GM12878 (cell line): ENCODE measurements around the gene DNAH8. TPM values are rescaled to one million over a fixed set of nuclear protein-coding genes. Genes with fewer than 3 reads are reported as not detected.

Experiments
- ATAC-seq: fragments of 200-7000 bp; cut with Tn5 transposase; 3 replicates; pipeline ENCODE4 v1.9.1; 2020; ENCODE audit warnings: mild to moderate bottlenecking, moderate library complexity
- BruUV-seq: library from RNA; stranded (reverse); fragments of 400-500 nt; replicated peaks from 2 replicates; lab custom pipeline; 2021; lab: Mats Ljungman, UMichigan
- CTCF ChIA-PET: fragments of 300-600 bp; sonication (Branson Sonifier 250); formaldehyde crosslinking; extraction: SDS; loops from one replicate; lab custom pipeline; 2021; ENCODE audit warnings: inconsistent platforms; lab: Yijun Ruan, JAX
- POLR2A ChIA-PET: fragments of 350-600 bp; formaldehyde crosslinking; extraction: SDS; loops from one replicate; lab custom pipeline; 2021; ENCODE audit warnings: inconsistent platforms; lab: Charles Lee
- RAD21 ChIA-PET: fragments of 300-600 bp; sonication (Branson Sonifier 250); formaldehyde crosslinking; loops from one replicate; lab custom pipeline; 2023; ENCODE audit warnings: antibody characterized with exemption; ENCODE audit not compliant: unreplicated experiment; lab: Charles Lee
- SMC1A ChIA-PET: fragments of 300-600 bp; sonication (Branson Sonifier 250); formaldehyde crosslinking; loops from one replicate; lab custom pipeline; 2023; ENCODE audit not compliant: unreplicated experiment, uncharacterized antibody; lab: Charles Lee
- DNase-seq: peaks from one replicate; pipeline ENCODE4 v3.0.0-alpha.2; 2011; ENCODE audit warnings: low read depth, low spot score
- FAIRE-seq: peaks from 3 replicates; lab custom pipeline; 2011; peaks lifted over from hg19 to GRCh38; lab: Jason Lieb, UNC
- H2AFZ ChIP-seq: 2 replicates; pipeline ENCODE4 v1.6.0; 2011; ENCODE audit warnings: low read depth, low read length, control low read depth; ENCODE audit not compliant: control insufficient read depth
- H3K27ac ChIP-seq: 2 replicates; pipeline ENCODE4 v1.5.1; 2011; ENCODE audit warnings: control low read depth; ENCODE audit not compliant: control insufficient read depth, insufficient read depth
- H3K27me3 ChIP-seq, 2 experiments: replicated peaks in 1 of 2; 2 replicates each; pipeline versions ENCODE4 v1.6.0 to v1.6.1; 2011; ENCODE audit warnings: low read length in 1 of 2; ENCODE audit not compliant: control insufficient read depth in 2 of 2, insufficient read depth in 2 of 2
- H3K36me3 ChIP-seq, 2 experiments: 2 replicates each; pipeline ENCODE4 v1.5.1; 2011; ENCODE audit warnings: low read length in 1 of 2; ENCODE audit not compliant: control insufficient read depth in 2 of 2, insufficient read depth in 2 of 2
- H3K4me1 ChIP-seq: 2 replicates; pipeline ENCODE4 v1.6.1; 2011; ENCODE audit warnings: mild to moderate bottlenecking, low read length, moderate library complexity, mixed read lengths; ENCODE audit not compliant: control insufficient read depth, insufficient read depth
- H3K4me2 ChIP-seq: 2 replicates; pipeline ENCODE4 v1.6.0; 2011; ENCODE audit warnings: control low read depth; ENCODE audit not compliant: control insufficient read depth, insufficient read depth
- H3K4me3 ChIP-seq: fragments of 200-600 bp; sonication (generic); 2 replicates; pipeline ENCODE4 v1.5.1; 2016
- H3K79me2 ChIP-seq: 2 replicates; pipeline ENCODE4 v1.6.0; 2011; ENCODE audit warnings: low read length; ENCODE audit not compliant: control insufficient read depth, insufficient read depth
- H3K9ac ChIP-seq: 2 replicates; pipeline ENCODE4 v1.8.0; 2011; ENCODE audit warnings: low read length, control low read depth, mixed read lengths; ENCODE audit not compliant: control insufficient read depth, insufficient read depth
- H3K9me3 ChIP-seq: replicated peaks from 3 replicates; pipeline ENCODE4 v1.5.1; 2011; ENCODE audit warnings: mild to moderate bottlenecking, low read length; ENCODE audit not compliant: control insufficient read depth, insufficient read depth
- H4K20me1 ChIP-seq: 2 replicates; pipeline ENCODE4 v1.6.0; 2011; ENCODE audit not compliant: control insufficient read depth, insufficient read depth
- CTCF ChIP-seq, 3 experiments: IDR thresholded peaks in 2 of 3; conservative IDR thresholded peaks in 1 of 3; 2 replicates each; pipeline ENCODE4 v1.5.1; 2011; ENCODE audit warnings: low read depth in 3 of 3, low read length in 3 of 3, mild to moderate bottlenecking in 3 of 3, control low read depth in 2 of 3, moderate library complexity in 2 of 3, inconsistent platforms in 1 of 3, mixed read lengths in 1 of 3; ENCODE audit not compliant: control insufficient read depth in 2 of 3, insufficient read depth in 1 of 3; ENCODE audit errors: extremely low read depth in 1 of 3
- E2F4 ChIP-seq: IDR thresholded peaks from 2 replicates; pipeline ENCODE4 v1.6.1; 2012; ENCODE audit warnings: low read depth, low read length, improper control_type of control experiment
- HDGF ChIP-seq: fragments of 450-650 bp; IDR thresholded peaks from 2 replicates; pipeline ENCODE4 v1.6.1; 2016; ENCODE audit warnings: antibody characterized with exemption
- IRF3 ChIP-seq: fragments of 450-650 bp; IDR thresholded peaks from 2 replicates; pipeline ENCODE4 v1.6.1; 2014; ENCODE audit warnings: mild to moderate bottlenecking
- KLF5 ChIP-seq: fragments of 450-650 bp; IDR thresholded peaks from 2 replicates; pipeline ENCODE4 v1.6.1; 2014; ENCODE audit warnings: mild to moderate bottlenecking; ENCODE audit not compliant: partially characterized antibody
- MYB ChIP-seq: fragments of 150-350 bp; IDR thresholded peaks from 2 replicates; pipeline ENCODE4 v1.6.1; 2014; ENCODE audit warnings: mild to moderate bottlenecking, low read depth, low read length, borderline replicate concordance
- TCF3 ChIP-seq: IDR thresholded peaks from 2 replicates; pipeline ENCODE4 v1.6.1; 2012; ENCODE audit warnings: low read depth, mild to moderate bottlenecking, low read length, borderline replicate concordance; ENCODE audit not compliant: insufficient read depth
- WGBS: methylation state at CpG from one replicate; pipeline ENCODE4 v1.1.6; 2016; ENCODE audit warnings: low lambda C conversion rate; ENCODE audit not compliant: insufficient replicate concordance, insufficient coverage; ENCODE audit errors: missing lambda C conversion rate; 5-methylcytosine and 5-hydroxymethylcytosine counted together
- in situ Hi-C: fragments of 300-500 bp; cut with MboI; formaldehyde crosslinking; loops from 9 replicates; pipeline ENCODE4 v1.14.3; 2018; ENCODE audit warnings: mixed read lengths
- intact Hi-C: fragments of 100-400 bp; cut with micrococcal nuclease; formaldehyde crosslinking; loops from one replicate; pipeline ENCODE4 v1.14.2; 2022; ENCODE audit not compliant: unreplicated experiment
- polyA plus RNA-seq, 11 experiments: library from polyadenylated mRNA; depleted of rRNA in 4 of 11; unstranded in 6 of 11; stranded (reverse) in 5 of 11; fragments of >200 nt; fragmentation: Nextera tagmentation in 4 of 11; fragmentation: Illumina TruSeq in 1 of 11; extraction: Ambion mirVana in 4 of 11; extraction: Trizol in 1 of 11; gene quantifications; 1 replicate in 1 of 11; 2 replicates in 10 of 11; pipeline versions ENCODE4 v1.2.1 to v1.2.3, GENCODE V29; 2011 to 2016; ENCODE audit warnings: inconsistent platforms in 2 of 11, missing spikeins in 2 of 11, low read depth in 1 of 11
- total RNA-seq, 4 experiments: library from RNA; depleted of rRNA in 3 of 4; stranded (reverse); fragments of >200 nt in 3 of 4; fragmentation: Illumina TruSeq in 1 of 4; extraction: Trizol in 1 of 4; gene quantifications; 2 replicates each; pipeline versions ENCODE4 v1.2.1 to v1.2.3, GENCODE V29; 2013 to 2021

DNAH8 gene
- total and polyA plus RNA-seq, 10 of the 15 experiments (the other 5 are each of a cell fraction or from before 2014, with no cell fraction given): 0.02 to 0.34 (median 0.10) TPM; not detected in 3

GRCh38 chr6:38806271-38806670 is 91.2 kb downstream of the DNAH8 start:
- intact Hi-C loops: no loop called here
- peak; percentile 71 for FAIRE-seq
- CTCF ChIA-PET: interaction anchor here (0.6 kb wide), 1 partner anchor 161 kb away, joined by 3 read pairs; no protein-coding TSS in a partner anchor

More at GRCh38 chr6:38806271-38806670, 91.2 kb downstream of the DNAH8 start:
- Histone ChIP-seq H3K36me3 (no peaks in the 10 kb centered on the region), H3K4me2 (no peak overlapping the region), H2AFZ (no peak overlapping the region), H3K9me3 (no peaks in the 10 kb centered on the region), H4K20me1 (no peaks in the 10 kb centered on the region), H3K27me3 (no peaks in the 10 kb centered on the region), H3K4me3 (no peak overlapping the region), H3K27ac (no peak overlapping the region), H3K79me2 (no peaks in the 10 kb centered on the region), H3K4me1 (peaks cover 2% of the 10 kb centered on the region; the same call in 1 of the 2 replicates), H3K9ac (no peak overlapping the region)
- WGBS: 33% methylated on average over 2 of the region's 2 CpGs
- ChIA-PET POLR2A (interaction anchor here (0.5 kb wide), 1 partner anchor 103 kb away, joined by 4 read pairs; no protein-coding TSS in a partner anchor), SMC1A (interaction anchor here (0.7 kb wide), 1 partner anchor 123 kb away, joined by 3 read pairs; no protein-coding TSS in a partner anchor), RAD21 (interaction anchor here (0.8 kb wide), 1 partner anchor 297 kb away, joined by 3 read pairs; no protein-coding TSS in a partner anchor)
- DNase-seq (no peak), ATAC-seq (peak; percentile 59)
- no TSS peak for BruUV-seq
- no peak for TF ChIP-seq KLF5
- no peak for TF ChIP-seq MYB
- no peak for TF ChIP-seq HDGF
- TF ChIP-seq IRF3: no peak
- TF ChIP-seq TCF3: peak; percentile 80
- no peak for TF ChIP-seq E2F4
- peak in 2 of 3 experiments; percentile 9 to 13; a peak in 1 of 6 replicates for TF ChIP-seq CTCF (IDR thresholded peaks at IDR 0.05 in 2 of 3, conservative IDR thresholded peaks at IDR 0.05 in 1 of 3; ENCODE audit: control insufficient read depth in 2 of 3, extremely low read depth in 1 of 3, insufficient read depth in 1 of 3, low read depth in 3 of 3, low read length in 3 of 3)
- in situ Hi-C loops: no loop called here
